HUES6 (cell line): Measurements from ENCODE around the gene UTP20.

Experiments
- H3K27ac ChIP-seq: 2 replicates; pipeline ENCODE4 v1.7.0; 2013; ENCODE audit warnings: low read depth, mild to moderate bottlenecking, low read length, inconsistent platforms
- H3K27me3 ChIP-seq: 2 replicates; pipeline ENCODE4 v1.6.1; 2013; ENCODE audit warnings: low read length; ENCODE audit not compliant: control insufficient read depth, insufficient read depth
- H3K36me3 ChIP-seq: 2 replicates; pipeline ENCODE4 v1.6.1; 2013; ENCODE audit warnings: low read length; ENCODE audit not compliant: control insufficient read depth, insufficient read depth
- H3K4me1 ChIP-seq: 2 replicates; pipeline ENCODE4 v1.6.1; 2013; ENCODE audit warnings: low read length; ENCODE audit not compliant: control insufficient read depth, insufficient read depth
- H3K4me3 ChIP-seq: 2 replicates; pipeline ENCODE4 v1.5.1; 2013; ENCODE audit warnings: low read depth, low read length
- H3K9ac ChIP-seq: one replicate; pipeline ENCODE4 v1.6.1; 2013; ENCODE audit warnings: mild to moderate bottlenecking, low read length
- H3K9me3 ChIP-seq: 2 replicates; pipeline ENCODE4 v1.6.1; 2013; ENCODE audit warnings: low read depth, low read length; ENCODE audit not compliant: control insufficient read depth, insufficient read depth

UTP20 gene

GRCh38 chr12:101276433-101276832 is 3.5 kb upstream of the UTP20 start:
- no peaks in the 10 kb centered on the region for H3K9me3 ChIP-seq
- H3K9ac ChIP-seq = no peak overlapping the region
- no peak overlapping the region for H3K27ac ChIP-seq

GRCh38 chr12:101277443-101277842 is 2.5 kb upstream of the UTP20 start:
- Histone ChIP-seq H3K27ac (no peak overlapping the region), H3K4me1 (no peaks in the 10 kb centered on the region), H3K9me3 (no peaks in the 10 kb centered on the region), H3K36me3 (peaks cover 8% of the 10 kb centered on the region; the same call in 1 of the 2 replicates), H3K9ac (no peak overlapping the region), H3K4me3 (no peak overlapping the region), H3K27me3 (peaks cover 3% of the 10 kb centered on the region; the same call in 1 of the 2 replicates)

More at GRCh38 chr12:101276433-101276832, 3.5 kb upstream of the UTP20 start:
- peaks cover 3% of the 10 kb centered on the region; the same call in 1 of the 2 replicates for H3K27me3 ChIP-seq
- no peaks in the 10 kb centered on the region for H3K36me3 ChIP-seq
- H3K4me1 ChIP-seq = no peaks in the 10 kb centered on the region
- no peak overlapping the region for H3K4me3 ChIP-seq

- Histone ChIP-seq H3K27me3 (no peaks in the 10 kb centered on the region), H3K9me3 (no peaks in the 10 kb centered on the region), H3K27ac (no peak overlapping the region), H3K36me3 (peaks cover 80% of the 10 kb centered on the region), H3K4me1 (no peaks in the 10 kb centered on the region), H3K4me3 (no peak overlapping the region), H3K9ac (no peak overlapping the region)
Observed at GRCh38 chr12:101287357-101287756, 7.5 kb downstream of the UTP20 start.

- H3K9ac ChIP-seq = no peak overlapping the region
- H3K9me3 ChIP-seq = no peaks in the 10 kb centered on the region
- H3K27ac ChIP-seq = no peak overlapping the region
- no peak overlapping the region for H3K4me3 ChIP-seq
- no peaks in the 10 kb centered on the region for H3K4me1 ChIP-seq
- peaks cover 72% of the 10 kb centered on the region for H3K36me3 ChIP-seq
- no peaks in the 10 kb centered on the region for H3K27me3 ChIP-seq
Observed at GRCh38 chr12:101297661-101298060, 17.8 kb downstream of the UTP20 start.

- Histone ChIP-seq H3K4me1 (no peaks in the 10 kb centered on the region), H3K4me3 (no peak overlapping the region), H3K9ac (no peak overlapping the region), H3K36me3 (peaks cover 73% of the 10 kb centered on the region), H3K27ac (no peak overlapping the region), H3K9me3 (no peaks in the 10 kb centered on the region), H3K27me3 (no peaks in the 10 kb centered on the region)
Observed at GRCh38 chr12:101298426-101298825, 18.5 kb downstream of the UTP20 start.

- no peaks in the 10 kb centered on the region for H3K4me1 ChIP-seq
- no peak overlapping the region for H3K9ac ChIP-seq
- H3K27me3 ChIP-seq = no peaks in the 10 kb centered on the region
- H3K36me3 ChIP-seq = peaks cover 78% of the 10 kb centered on the region
- no peak overlapping the region for H3K27ac ChIP-seq
- no peak overlapping the region for H3K4me3 ChIP-seq
- H3K9me3 ChIP-seq = no peaks in the 10 kb centered on the region
Observed at GRCh38 chr12:101299346-101299745, 19.4 kb downstream of the UTP20 start.

- Histone ChIP-seq H3K36me3 (peaks cover 81% of the 10 kb centered on the region), H3K4me3 (no peak overlapping the region), H3K27ac (no peak overlapping the region), H3K9me3 (no peaks in the 10 kb centered on the region), H3K4me1 (no peaks in the 10 kb centered on the region), H3K27me3 (no peaks in the 10 kb centered on the region), H3K9ac (no peak overlapping the region)
Observed at GRCh38 chr12:101299931-101300330, 20.0 kb downstream of the UTP20 start.

GRCh38 chr12:101302741-101303140 is 22.8 kb downstream of the UTP20 start:
- H3K4me1 ChIP-seq = no peaks in the 10 kb centered on the region
- no peak overlapping the region for H3K27ac ChIP-seq
- H3K4me3 ChIP-seq = no peak overlapping the region
- no peak overlapping the region for H3K9ac ChIP-seq
- no peaks in the 10 kb centered on the region for H3K27me3 ChIP-seq
- no peaks in the 10 kb centered on the region for H3K9me3 ChIP-seq
- H3K36me3 ChIP-seq = peaks cover 88% of the 10 kb centered on the region

- peaks cover 91% of the 10 kb centered on the region for H3K36me3 ChIP-seq
- no peaks in the 10 kb centered on the region for H3K9me3 ChIP-seq
- H3K27ac ChIP-seq = no peak overlapping the region
- no peak overlapping the region for H3K9ac ChIP-seq
- no peak overlapping the region for H3K4me3 ChIP-seq
- no peaks in the 10 kb centered on the region for H3K4me1 ChIP-seq
- no peaks in the 10 kb centered on the region for H3K27me3 ChIP-seq
Observed at GRCh38 chr12:101305226-101305779, 25.4 kb downstream of the UTP20 start.

- no peak overlapping the region for H3K27ac ChIP-seq
- no peaks in the 10 kb centered on the region for H3K4me1 ChIP-seq
- no peak overlapping the region for H3K9ac ChIP-seq
- peaks cover 91% of the 10 kb centered on the region for H3K36me3 ChIP-seq
- no peak overlapping the region for H3K4me3 ChIP-seq
- H3K27me3 ChIP-seq = no peaks in the 10 kb centered on the region
- H3K9me3 ChIP-seq = no peaks in the 10 kb centered on the region
Observed at GRCh38 chr12:101305794-101306193, 25.9 kb downstream of the UTP20 start.

GRCh38 chr12:101322480-101322879 is 42.6 kb downstream of the UTP20 start:
- Histone ChIP-seq H3K36me3 (peaks cover 64% of the 10 kb centered on the region), H3K4me1 (no peaks in the 10 kb centered on the region), H3K27ac (no peak overlapping the region), H3K9me3 (no peaks in the 10 kb centered on the region), H3K4me3 (no peak overlapping the region), H3K27me3 (no peaks in the 10 kb centered on the region), H3K9ac (no peak overlapping the region)

GRCh38 chr12:101323255-101323654 is 43.4 kb downstream of the UTP20 start:
- Histone ChIP-seq H3K9me3 (no peaks in the 10 kb centered on the region), H3K4me1 (no peaks in the 10 kb centered on the region), H3K4me3 (no peak overlapping the region), H3K27me3 (no peaks in the 10 kb centered on the region), H3K9ac (no peak overlapping the region), H3K27ac (no peak overlapping the region), H3K36me3 (peaks cover 65% of the 10 kb centered on the region)
